PC-3 (cell line): Measurements from ENCODE around the gene INCENP. TPM values are rescaled to one million over a fixed set of nuclear protein-coding genes. Genes with fewer than 3 reads are reported as not detected.

Experiments
- ATAC-seq: fragments of 200-7000 bp; cut with Tn5 transposase; 2 replicates; pipeline ENCODE4 v1.9.1; 2020; ENCODE audit warnings: mild to moderate bottlenecking, moderate library complexity
- BruUV-seq: library from RNA; stranded (reverse); fragments of 400-500 nt; replicated peaks from 2 replicates; lab custom pipeline; 2021; lab: Mats Ljungman, UMichigan
- CTCF ChIA-PET: fragments of 300-600 bp; sonication (Branson Sonifier 250); formaldehyde crosslinking; loops from one replicate; lab custom pipeline; 2022; ENCODE audit warnings: antibody characterized with exemption; lab: Charles Lee
- POLR2A ChIA-PET: fragments of 300-600 bp; sonication (Branson Sonifier 250); formaldehyde crosslinking; loops from one replicate; lab custom pipeline; 2022; ENCODE audit warnings: antibody characterized with exemption; ENCODE audit not compliant: unreplicated experiment; lab: Charles Lee
- DNase-seq: peaks from one replicate; pipeline ENCODE4 v3.0.0-alpha.2; 2015
- H2AFZ ChIP-seq: fragments of 300-600 bp; sonication (generic); 2 replicates; pipeline ENCODE4 v1.6.0; 2016; ENCODE audit warnings: antibody characterized with exemption, low read length
- H3F3A ChIP-seq: fragments of 300-600 bp; sonication (generic); one replicate; pipeline ENCODE4 v1.6.0; 2017; ENCODE audit warnings: antibody characterized with exemption, low read length, control low read depth, mild to moderate bottlenecking; ENCODE audit not compliant: unreplicated experiment
- H3K27ac ChIP-seq: fragments of 300-600 bp; sonication (generic); 2 replicates; pipeline ENCODE4 v1.5.1; 2016; ENCODE audit warnings: mild to moderate bottlenecking, low read length
- H3K27me3 ChIP-seq: fragments of 300-600 bp; sonication (generic); 2 replicates; pipeline ENCODE4 v1.6.1; 2016; ENCODE audit warnings: low read length, mixed read lengths
- H3K36me3 ChIP-seq: fragments of 300-600 bp; sonication (generic); 2 replicates; pipeline ENCODE4 v1.6.1; 2016; ENCODE audit warnings: low read depth, mixed run types, low read length, mixed read lengths
- H3K4me1 ChIP-seq: fragments of 300-600 bp; sonication (generic); 2 replicates; pipeline ENCODE4 v1.5.1; 2016; ENCODE audit warnings: low read length; ENCODE audit not compliant: insufficient read depth
- H3K4me2 ChIP-seq: fragments of 300-600 bp; sonication (generic); 2 replicates; pipeline ENCODE4 v1.6.0; 2016; ENCODE audit warnings: low read length
- H3K4me3 ChIP-seq: fragments of 300-600 bp; sonication (generic); 2 replicates; pipeline ENCODE4 v1.5.1; 2016; ENCODE audit warnings: mild to moderate bottlenecking, low read length, mixed read lengths
- H3K79me2 ChIP-seq: fragments of 300-600 bp; sonication (generic); 2 replicates; pipeline ENCODE4 v1.6.1; 2017; ENCODE audit warnings: low read length, mixed read lengths
- H3K9ac ChIP-seq: fragments of 300-600 bp; sonication (generic); 2 replicates; pipeline ENCODE4 v1.6.0; 2016; ENCODE audit warnings: mild to moderate bottlenecking, low read length
- H3K9me2 ChIP-seq: fragments of 300-600 bp; sonication (generic); replicated peaks from 2 replicates; pipeline ENCODE4 v1.6.1; 2016; ENCODE audit warnings: mixed run types, low read length, mixed read lengths
- H3K9me3 ChIP-seq: fragments of 300-600 bp; sonication (generic); 2 replicates; pipeline ENCODE4 v1.6.1; 2016; ENCODE audit warnings: low read length, mixed read lengths
- H4K20me1 ChIP-seq: fragments of 300-600 bp; sonication (generic); 2 replicates; pipeline ENCODE4 v1.6.1; 2016; ENCODE audit warnings: low read length, mixed read lengths
- CTCF ChIP-seq: fragments of 300-600 bp; sonication (generic); conservative IDR thresholded peaks from 2 replicates; pipeline ENCODE4 v1.5.1; 2017; ENCODE audit warnings: antibody characterized with exemption, low read depth, mild to moderate bottlenecking, low read length
- EZH2 ChIP-seq: fragments of 300-600 bp; sonication (generic); IDR thresholded peaks from one replicate; pipeline ENCODE4 v1.6.1; 2017; ENCODE audit warnings: antibody characterized with exemption, mild to moderate bottlenecking, low read length; ENCODE audit not compliant: unreplicated experiment
- EZH2phosphoT487 ChIP-seq: fragments of 300-600 bp; sonication (generic); IDR thresholded peaks from 2 replicates; pipeline ENCODE4 v1.6.1; 2018; ENCODE audit warnings: mild to moderate bottlenecking, antibody characterized with exemption, low read length, borderline replicate concordance
- intact Hi-C: fragments of 100-400 bp; cut with micrococcal nuclease; formaldehyde crosslinking; loops from 2 replicates; pipeline ENCODE4 v1.9.0; 2023
- total RNA-seq: library from RNA; depleted of rRNA; stranded (reverse); fragments of >200 nt; gene quantifications from 2 replicates; pipeline ENCODE4 v1.2.3, GENCODE V29; 2014

Gene INCENP
- total RNA-seq, 1 experiment from 2014 or later, result 114 TPM

DNA sequence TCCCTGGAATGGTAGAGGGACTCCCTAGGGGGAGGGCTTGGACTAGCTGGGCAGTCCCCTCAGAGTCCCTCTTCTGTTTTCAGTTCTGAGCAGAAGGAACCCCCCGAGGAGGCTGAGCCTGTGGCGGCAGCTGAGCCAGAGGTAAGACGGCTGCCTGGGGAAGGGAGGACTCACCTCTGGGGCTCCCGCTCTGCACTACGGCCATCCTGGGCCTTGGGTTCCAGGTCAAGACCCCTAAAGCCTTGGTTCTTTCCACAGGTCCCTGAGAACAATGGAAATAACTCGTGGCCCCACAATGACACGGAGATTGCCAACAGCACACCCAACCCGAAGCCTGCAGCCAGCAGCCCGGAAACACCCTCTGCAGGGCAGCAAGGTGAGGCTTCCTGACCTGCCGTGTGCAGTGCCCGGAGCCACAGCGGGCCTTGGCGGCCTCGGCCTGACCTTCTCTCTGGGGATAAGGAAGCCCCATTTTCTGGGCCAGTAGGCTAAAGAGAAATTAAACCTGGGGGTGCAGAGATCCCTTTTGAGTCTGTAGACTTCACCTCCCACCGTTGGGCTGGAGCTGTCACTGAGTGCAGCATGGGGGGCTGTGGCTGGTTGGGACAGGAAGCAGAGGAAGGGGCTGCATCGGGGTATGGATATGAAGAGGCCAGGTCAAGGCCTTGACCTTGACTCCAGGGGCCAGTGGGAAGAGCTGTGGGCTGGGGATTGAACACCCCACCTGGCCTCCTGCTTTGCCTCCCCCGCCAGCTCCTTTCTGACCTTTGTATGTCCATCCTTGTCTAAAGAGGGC is 15.0 kb downstream of the INCENP start:
- CTCF ChIA-PET, result no interaction called here
- POLR2A ChIA-PET, result interaction anchor here (0.7 kb wide), 1 partner anchor 12 kb away, joined by 3 read pairs; no protein-coding TSS in a partner anchor
- Histone ChIP-seq H3K36me3 (peaks cover 69% of the 10 kb centered on the region), H3K79me2 (peaks cover 42% of the 10 kb centered on the region), H3K4me2 (no peak overlapping the region), H2AFZ (no peak overlapping the region), H3K9me3 (no peaks in the 10 kb centered on the region), H4K20me1 (peaks cover 18% of the 10 kb centered on the region), H3K27me3 (no peaks in the 10 kb centered on the region), H3K9ac (no peak overlapping the region), H3K27ac (no peak overlapping the region), H3K4me3 (no peak overlapping the region), H3K9me2 (no peaks in the 10 kb centered on the region), H3K4me1 (no peaks in the 10 kb centered on the region), H3F3A (no peaks in the 10 kb centered on the region)
- no peak for DNase-seq
- ATAC-seq, result no peak
- no TSS peak for BruUV-seq
- no peak for TF ChIP-seq EZH2phosphoT487
- TF ChIP-seq CTCF, result no peak
- no peak for TF ChIP-seq EZH2
- intact Hi-C loops, result no loop called here

- no peaks in the 10 kb centered on the region for H3F3A ChIP-seq
- H3K4me2 ChIP-seq, result no peak overlapping the region
- CTCF ChIA-PET, result no interaction called here
- ATAC-seq (no peak), DNase-seq (no peak)
- no TSS peak for BruUV-seq
- no peaks in the 10 kb centered on the region for H3K9me2 ChIP-seq
- no peak overlapping the region for H3K4me3 ChIP-seq
- no peak overlapping the region for H3K9ac ChIP-seq
- peaks cover 17% of the 10 kb centered on the region for H4K20me1 ChIP-seq
- no peak for TF ChIP-seq CTCF
- no peak for TF ChIP-seq EZH2phosphoT487
- TF ChIP-seq EZH2, result no peak
- POLR2A ChIA-PET, result interaction anchor here (0.7 kb wide), 1 partner anchor 13 kb away, joined by 3 read pairs; no protein-coding TSS in a partner anchor
- no peaks in the 10 kb centered on the region for H3K9me3 ChIP-seq
- no peaks in the 10 kb centered on the region for H3K27me3 ChIP-seq
- peaks cover 75% of the 10 kb centered on the region for H3K36me3 ChIP-seq
- intact Hi-C loops, result no loop called here
- no peaks in the 10 kb centered on the region for H3K4me1 ChIP-seq
- no peak overlapping the region for H3K27ac ChIP-seq
- H3K79me2 ChIP-seq, result peaks cover 34% of the 10 kb centered on the region
- H2AFZ ChIP-seq, result no peak overlapping the region
These were observed 15.9 kb downstream of the INCENP start for GRCh38 chr11:62139526-62140303.
